Mucosa of descending colon (tissue), 3 donors: ENCODE data around the gene NUDT3. TPM values are rescaled to one million over a fixed set of nuclear protein-coding genes. Genes with fewer than 3 reads are reported as not detected.
A peak's percentile ranks its signal among the peaks of the same experiment; 100 is the strongest.

Experiments
- ATAC-seq: fragments of 200-7000 bp; cut with Tn5 transposase; one replicate; pipeline ENCODE4 v1.9.1; 2020; ENCODE audit warnings: mild to moderate bottlenecking, moderate library complexity
- DNase-seq, 3 donors: peaks; one replicate each; pipeline ENCODE4 v3.0.0-alpha.2; 2020
- H3K36me3 ChIP-seq: fragments of 200-600 bp; one replicate; pipeline ENCODE4 v1.8.0; 2021; ENCODE audit warnings: low read depth, mild to moderate bottlenecking
- H3K4me1 ChIP-seq: fragments of 200-600 bp; one replicate; pipeline ENCODE4 v1.8.0; 2021; ENCODE audit warnings: low read depth, mild to moderate bottlenecking
- H3K4me3 ChIP-seq: fragments of 200-600 bp; one replicate; pipeline ENCODE4 v1.8.0; 2021; ENCODE audit warnings: mild to moderate bottlenecking
- H3K9me3 ChIP-seq: fragments of 200-600 bp; one replicate; pipeline ENCODE4 v1.8.0; 2021; ENCODE audit warnings: mild to moderate bottlenecking
- CTCF ChIP-seq: fragments of 200-600 bp; IDR thresholded peaks from one replicate; pipeline ENCODE4 v1.8.0; 2022; ENCODE audit warnings: antibody characterized with exemption, mild to moderate bottlenecking
- intact Hi-C, 2 donors: fragments of 100-400 bp; cut with DNase I in 1 of 2; cut with micrococcal nuclease in 1 of 2; formaldehyde crosslinking; loops; one replicate each; pipeline versions ENCODE4 v1.11.0 to v1.11.1; 2022; cut with DNase I, micrococcal nuclease
- total RNA-seq, 3 donors: library from RNA; stranded (reverse); fragmentation: NEBNext Ultra II Directional in 2 of 3; extraction: Animal tissue kit (Norgen Biotek cat#: 25700) in 2 of 3; gene quantifications; one replicate each; pipeline versions ENCODE4 v1.2.1 to v1.2.4, GENCODE V29; 2021 to 2023
- donor health status: DM: no; HTN: no; CAD: no; lungs with moderate emphysema.
- donor health status: DM: no; HTN: no; CAD: no.
- donor health status: DM: no; HTN: yes; CAD: no.

The NUDT3 gene
- total RNA-seq, 3 donors from 2014 or later, result 19.1 to 48.7 (median 26.7) TPM

- ATAC-seq (peak; percentile 11), DNase-seq (peak; percentile 45 to 64 (median 61))
- Histone ChIP-seq H3K36me3 (no peaks in the 10 kb centered on the region), H3K9me3 (no peaks in the 10 kb centered on the region), H3K4me1 (no peaks in the 10 kb centered on the region), H3K4me3 (peak overlapping the region; percentile 59)
- TF ChIP-seq CTCF, result no peak
- intact Hi-C loops, result no loop called here
Measured at GRCh38 chr6:34237316-34237721, 155.2 kb downstream of the NUDT3 start.

GRCh38 chr6:34236443-34237315 lies 155.8 kb downstream of the NUDT3 start, which contains the start of gene HMGA1:
Gene HMGA1 (plus strand): TSS chr6:34236873. CDS start chr6:34240781, 3,908 bp downstream.
- H3K4me1 ChIP-seq, result no peaks in the 10 kb centered on the region
- H3K4me3 ChIP-seq, result peak within 1 kb of the TSS; percentile 59
- H3K36me3 ChIP-seq, result no peaks in the 10 kb centered on the region
- TF ChIP-seq CTCF, result no peak
- intact Hi-C loops, result no loop called here
- ATAC-seq (peak; percentile 84), DNase-seq (peak; percentile 91 to 94 (median 91))
- no peaks in the 10 kb centered on the region for H3K9me3 ChIP-seq

GRCh38 chr6:34236131-34236442 lies 156.4 kb downstream of the NUDT3 start:
- ATAC-seq, result peak; percentile 68
- H3K9me3 ChIP-seq, result no peaks in the 10 kb centered on the region
- no peak for TF ChIP-seq CTCF
- no peak for DNase-seq
- peak overlapping the region; percentile 59 for H3K4me3 ChIP-seq
- no peaks in the 10 kb centered on the region for H3K36me3 ChIP-seq
- no peaks in the 10 kb centered on the region for H3K4me1 ChIP-seq
- intact Hi-C loops, result no loop called here

GRCh38 chr6:34235307-34236130 lies 156.9 kb downstream of the NUDT3 start:
- H3K36me3 ChIP-seq, result no peaks in the 10 kb centered on the region
- ATAC-seq (peak; percentile 64), DNase-seq (peak; percentile 75 to 83 (median 79))
- H3K4me1 ChIP-seq, result no peaks in the 10 kb centered on the region
- intact Hi-C loops, result no loop called here
- peak overlapping the region; percentile 59 for H3K4me3 ChIP-seq
- H3K9me3 ChIP-seq, result no peaks in the 10 kb centered on the region
- no peak for TF ChIP-seq CTCF

GRCh38 chr6:34234667-34235306 lies 157.7 kb downstream of the NUDT3 start:
- intact Hi-C loops, result no loop called here
- no peak overlapping the region for H3K4me3 ChIP-seq

More at GRCh38 chr6:34234667-34235306, 157.7 kb downstream of the NUDT3 start:
- no peak for TF ChIP-seq CTCF
- Histone ChIP-seq H3K36me3 (no peaks in the 10 kb centered on the region), H3K4me1 (no peaks in the 10 kb centered on the region), H3K9me3 (no peaks in the 10 kb centered on the region)
- peak in 2 of 3 donors; percentile 58 to 70 for DNase-seq
- ATAC-seq, result no peak
